Lower leg skin (tissue), 4 donors: ENCODE data around the gene YPEL1. TPM values are rescaled to one million over a fixed set of nuclear protein-coding genes. Genes with fewer than 3 reads are reported as not detected.

Source experiments
- DNase-seq, 2 donors: peaks; one replicate each; pipeline ENCODE4 v3.0.0-alpha.2; 2019; ENCODE audit warnings: low spot score in 2 of 2
- H3K4me3 ChIP-seq: fragments of 200-600 bp; sonication (generic); 2 replicates; pipeline ENCODE4 v1.5.1; 2017; ENCODE audit warnings: mild to moderate bottlenecking, low read depth; ENCODE audit not compliant: poor library complexity, severe bottlenecking
- CTCF ChIP-seq, 3 donors: fragments of 450-650 bp; IDR thresholded peaks; one replicate each; pipeline ENCODE4 v1.5.1; 2016; ENCODE audit warnings: antibody characterized with exemption in 3 of 3, mild to moderate bottlenecking in 3 of 3, moderate library complexity in 2 of 3
- POLR2A ChIP-seq, 2 donors: fragments of 450-650 bp; IDR thresholded peaks; one replicate each; pipeline ENCODE4 v1.6.1; 2016 to 2017; ENCODE audit warnings: antibody characterized with exemption in 2 of 2, mild to moderate bottlenecking in 1 of 2, moderate library complexity in 1 of 2
- WGBS, 2 donors: methylation state at CpG; one replicate each; pipeline ENCODE4 v1.1.5; 2018; 5-methylcytosine and 5-hydroxymethylcytosine counted together
- intact Hi-C: fragments of 100-400 bp; cut with DNase I; formaldehyde crosslinking; loops from one replicate; pipeline ENCODE4 v1.15.0; 2023; ENCODE audit warnings: low total_unique reads
- microRNA counts, 2 donors: library from miRNA; unstranded; fragments of <30 nt; microRNA quantifications; one replicate each; lab custom pipeline; 2016
- microRNA-seq, 2 donors: library from miRNA; unstranded; fragments of <30 nt; microRNA quantifications; one replicate each; pipeline ENCODE4, GENCODE V29; 2016; ENCODE audit warnings: borderline replicate concordance in 2 of 2, borderline number of aligned reads in 1 of 2
- total RNA-seq, 4 donors: library from RNA; depleted of rRNA; stranded (reverse); fragments of >200 nt; gene quantifications; one replicate each; pipeline ENCODE4 v1.1.0, GENCODE V29; 2016

Gene YPEL1
- total RNA-seq, 4 donors from 2014 or later = 1.9 to 5.4 (median 2.8) TPM

GRCh38 chr22:21650280-21650679 lies 85.3 kb downstream of the YPEL1 start:
- H3K4me3 ChIP-seq = no peak overlapping the region
- TF ChIP-seq CTCF (IDR thresholded peaks at IDR 0.05) = no peak
- no peak for TF ChIP-seq POLR2A (IDR thresholded peaks at IDR 0.05)
- no peak for DNase-seq
- intact Hi-C loops = no loop called here
- 95 to 97% methylated on average over 7 of the region's 7 CpGs for WGBS, 2 donors

MicroRNAs within 50 kb of the gene (microRNA counts, 767-probe panel; counts per million panel counts)
- 0 to 358 counts per million in 2 donors for microRNA hsa-miR-130b-3p (lab: Ali Mortazavi, UCI)
- microRNA hsa-miR-301b (lab: Ali Mortazavi, UCI) = 0 to 358 counts per million in 2 donors

Small RNAs within 50 kb of the gene (microRNA-seq; reads per million reads assigned to microRNA genes)
- 151 to 200 reads per million in 2 donors for gene MIR130B
- gene MIR301B = 0 reads per million in 2 donors

Other genes with a start within 250 kb of the YPEL1 start
- gene RIMBP3C, start 184.3 kb downstream of the YPEL1 start, total RNA-seq = under 1 TPM in 2 of 4 donors, not detected in 2; 0.20 to 0.30 TPM
- gene UBE2L3, start 168.1 kb downstream of the YPEL1 start, total RNA-seq = 10 to 100 TPM; 28.0 to 42.4 (median 40.5) TPM
- gene YDJC, start 105.8 kb downstream of the YPEL1 start, total RNA-seq = 10 to 100 TPM; 42.2 to 72.2 (median 56.5) TPM
- under 1 TPM in 2 of 4 donors, not detected in 2; 0.23 to 0.49 TPM for gene CCDC116, start 103.0 kb downstream of the YPEL1 start, total RNA-seq
- 10 to 100 TPM in 3 of 4 donors, 1 to 10 TPM in 1; 8.2 to 21.4 (median 19.6) TPM for gene SDF2L1, start 93.5 kb downstream of the YPEL1 start, total RNA-seq
- 10 to 100 TPM; 22.3 to 44.2 (median 27.5) TPM for gene PPIL2, start 69.8 kb downstream of the YPEL1 start, total RNA-seq
- 100 to 1,000 TPM in 1 of 4 donors, 10 to 100 TPM in 3; 72.3 to 121 (median 85.2) TPM for gene MAPK1, start 131.9 kb upstream of the YPEL1 start, total RNA-seq
- gene PPM1F, start 217.1 kb upstream of the YPEL1 start, total RNA-seq = 10 to 100 TPM; 18.3 to 29.5 (median 25.8) TPM
- gene TOP3B, start 247.0 kb upstream of the YPEL1 start, total RNA-seq = 10 to 100 TPM; 23.6 to 53.6 (median 29.7) TPM